ENCODE measurements around the gene HSP90AB1. TPM values are rescaled to one million over a fixed set of nuclear protein-coding genes. Genes with fewer than 3 reads are reported as not detected.

Gene HSP90AB1
- polyA plus RNA-seq, 3 donors = 119 to 242 (median 145) TPM

DNA sequence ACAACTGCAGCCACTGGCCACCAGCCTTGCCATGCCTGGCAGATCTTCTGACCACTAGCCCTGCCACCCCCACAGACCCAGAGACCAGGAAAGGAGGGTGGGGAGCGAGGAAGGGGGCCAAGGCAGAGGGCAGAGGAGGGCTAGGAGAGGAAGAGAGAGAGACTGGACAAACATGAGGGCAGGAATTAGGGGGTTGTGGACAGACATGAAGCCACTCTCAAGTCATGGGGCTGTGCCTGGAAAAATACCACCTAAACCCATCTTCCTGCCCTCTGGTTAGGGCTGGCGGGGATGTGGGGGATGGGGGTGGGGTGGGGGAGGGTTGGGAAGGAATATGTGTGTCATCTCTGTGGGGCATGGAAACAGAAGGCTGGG, 25.0 kb upstream of the HSP90AB1 start:
- peak overlapping the region in 2 of 7 donors; percentile 72 to 94 for H3K27ac Mint-ChIP-seq
- Histone ChIP-seq H3K27me3 (ENCODE audit: control insufficient read depth in 2 of 2, insufficient read depth in 2 of 2, low read length in 2 of 2) (peaks cover 0 to 7% of the 10 kb centered on the region in 2 donors), H3K4me1 (ENCODE audit: control insufficient read depth in 1 of 2, insufficient read depth in 2 of 2, low read length in 2 of 2) (peaks cover 80 to 86% of the 10 kb centered on the region in 2 donors), H3K27ac (ENCODE audit: low read depth in 1 of 2, low read length in 2 of 2) (no peak overlapping the region), H3K9me3 (replicated peaks in 1 of 2; ENCODE audit: control insufficient read depth in 1 of 2, insufficient read depth in 1 of 2, low read length in 2 of 2) (no peaks in the 10 kb centered on the region), H3K9ac (ENCODE audit: insufficient read depth, low read length, poor library complexity, severe bottlenecking) (no peak overlapping the region), H3K4me3 (replicated peaks in 1 of 3; ENCODE audit: low read depth in 2 of 3, low read length in 3 of 3) (no peak overlapping the region), H4K20me1 (ENCODE audit: insufficient read depth, low read length) (peaks cover 11% of the 10 kb centered on the region), H2AFZ (ENCODE audit: insufficient read depth, low read depth, low read length, poor library complexity, severe bottlenecking) (no peak overlapping the region), H3K79me2 (ENCODE audit: insufficient read depth, low read length) (peaks cover 24% of the 10 kb centered on the region), H3K36me3 (replicated peaks in 1 of 2; ENCODE audit: control insufficient read depth in 1 of 2, insufficient read depth in 2 of 2, low read length in 2 of 2) (no peaks in the 10 kb centered on the region), H3K4me2 (replicated peaks; ENCODE audit: extremely low read depth, low read length, poor library complexity, severe bottlenecking) (peak overlapping the region; percentile 12)
- peaks cover 5 to 17% (median 7%) of the 10 kb centered on the region in 3 donors for H3K27me3 Mint-ChIP-seq (ENCODE audit: low read depth in 3 of 3)
- peaks cover 77% of the 10 kb centered on the region for H3K4me1 Mint-ChIP-seq
- 40% methylated on average over 1 of the region's 2 CpGs for WGBS (ENCODE audit: insufficient coverage)
- intact Hi-C loops (cut with micrococcal nuclease) = loop anchor here (2.0 to 5.0 kb wide), 3 partner anchors 15 to 95 kb away; partner anchors contain the start of genes SLC35B2 (in 2 of the 2), MRPL14 (in 1 of the 2) and TMEM63B (in 1 of the 2)
- TF ChIP-seq, protein P1, sequence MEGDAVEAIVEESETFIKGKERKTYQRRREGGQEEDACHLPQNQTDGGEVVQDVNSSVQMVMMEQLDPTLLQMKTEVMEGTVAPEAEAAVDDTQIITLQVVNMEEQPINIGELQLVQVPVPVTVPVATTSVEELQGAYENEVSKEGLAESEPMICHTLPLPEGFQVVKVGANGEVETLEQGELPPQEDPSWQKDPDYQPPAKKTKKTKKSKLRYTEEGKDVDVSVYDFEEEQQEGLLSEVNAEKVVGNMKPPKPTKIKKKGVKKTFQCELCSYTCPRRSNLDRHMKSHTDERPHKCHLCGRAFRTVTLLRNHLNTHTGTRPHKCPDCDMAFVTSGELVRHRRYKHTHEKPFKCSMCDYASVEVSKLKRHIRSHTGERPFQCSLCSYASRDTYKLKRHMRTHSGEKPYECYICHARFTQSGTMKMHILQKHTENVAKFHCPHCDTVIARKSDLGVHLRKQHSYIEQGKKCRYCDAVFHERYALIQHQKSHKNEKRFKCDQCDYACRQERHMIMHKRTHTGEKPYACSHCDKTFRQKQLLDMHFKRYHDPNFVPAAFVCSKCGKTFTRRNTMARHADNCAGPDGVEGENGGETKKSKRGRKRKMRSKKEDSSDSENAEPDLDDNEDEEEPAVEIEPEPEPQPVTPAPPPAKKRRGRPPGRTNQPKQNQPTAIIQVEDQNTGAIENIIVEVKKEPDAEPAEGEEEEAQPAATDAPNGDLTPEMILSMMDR (IDR thresholded peaks at IDR 0.05) = no peak
- H3K9me3 Mint-ChIP-seq = peaks cover 0 to 2% (median 0%) of the 10 kb centered on the region in 7 donors
- no peak for DNase-seq
- H3K36me3 Mint-ChIP-seq = peaks cover 0 to 6% of the 10 kb centered on the region in 2 donors
- H3K4me3 Mint-ChIP-seq = peak overlapping the region in 1 of 2 donors; percentile 55

DNA sequence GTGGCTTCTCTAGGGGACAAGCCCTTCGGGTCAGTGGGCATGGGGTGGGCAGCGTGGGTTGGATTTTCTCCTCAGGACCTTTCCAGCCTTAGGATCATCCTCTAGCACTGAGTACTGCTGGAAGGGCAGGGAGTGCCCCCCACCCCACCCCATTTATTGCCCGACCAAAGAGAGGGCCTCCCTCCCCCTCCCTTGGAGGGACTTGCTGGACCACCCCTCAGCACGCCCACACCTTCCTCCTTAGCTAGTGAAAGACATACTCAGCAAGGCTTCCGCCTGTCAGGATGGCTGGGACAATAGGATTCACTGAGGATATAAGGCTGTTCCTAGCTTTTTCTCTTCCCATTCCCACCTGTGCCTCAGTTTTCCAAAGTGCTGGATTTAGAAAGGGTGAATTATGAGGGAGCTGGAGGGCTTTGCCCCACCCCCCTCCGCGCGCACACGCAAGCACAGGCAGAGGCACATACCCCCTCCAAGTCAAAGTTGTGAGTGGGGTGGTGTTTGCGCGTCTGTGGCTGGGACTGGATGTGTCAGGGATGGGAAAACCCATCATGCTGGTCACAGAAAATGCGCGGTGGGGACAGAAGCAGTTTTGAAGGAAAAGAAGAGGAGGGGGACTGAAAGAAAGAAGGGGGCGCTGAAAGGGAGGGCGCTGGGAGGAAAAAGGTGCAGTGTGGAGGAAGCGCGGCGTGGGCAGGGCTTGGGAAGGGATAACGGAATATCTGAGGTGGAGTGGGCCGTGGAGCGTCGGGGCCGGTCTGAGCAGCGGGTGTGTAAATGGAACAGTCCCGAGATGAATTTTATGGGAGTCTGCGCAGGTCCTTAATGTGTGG, 24.2 kb upstream of the HSP90AB1 start:
- H3K27me3 Mint-ChIP-seq (ENCODE audit: low read depth in 3 of 3) = peaks cover 5 to 17% (median 7%) of the 10 kb centered on the region in 3 donors
- peak overlapping the region in 5 of 7 donors; percentile 3 to 76 (median 54) for H3K27ac Mint-ChIP-seq
- H3K4me1 ChIP-seq (ENCODE audit: control insufficient read depth in 1 of 2, insufficient read depth in 2 of 2, low read length in 2 of 2) = peaks cover 72 to 79% of the 10 kb centered on the region in 2 donors
- 7% methylated on average over 17 of the region's 26 CpGs for WGBS (ENCODE audit: insufficient coverage)
- H3K4me2 ChIP-seq (replicated peaks; ENCODE audit: extremely low read depth, low read length, poor library complexity, severe bottlenecking) = peak overlapping the region; percentile 89
- intact Hi-C loops (cut with micrococcal nuclease) = loop anchor here (5.0 kb wide), 2 partner anchors 35 to 95 kb away; partner anchors contain the start of genes SLC35B2 (in 2 of the 2), MRPL14 (in 1 of the 2) and TMEM63B (in 1 of the 2)
- H3K9ac ChIP-seq (ENCODE audit: insufficient read depth, low read length, poor library complexity, severe bottlenecking) = peak overlapping the region; percentile 46
- no peaks in the 10 kb centered on the region for H3K36me3 ChIP-seq (replicated peaks in 1 of 2; ENCODE audit: control insufficient read depth in 1 of 2, insufficient read depth in 2 of 2, low read length in 2 of 2)
- H3K36me3 Mint-ChIP-seq = peaks cover 0 to 6% of the 10 kb centered on the region in 2 donors
- peak in 1 of 3 donors; percentile 39 for DNase-seq
- peak overlapping the region; percentile 27 to 73 (median 36) for H3K4me3 ChIP-seq (replicated peaks in 1 of 3; ENCODE audit: low read depth in 2 of 3, low read length in 3 of 3)
- peaks cover 11% of the 10 kb centered on the region for H4K20me1 ChIP-seq (ENCODE audit: insufficient read depth, low read length)
- peaks cover 73% of the 10 kb centered on the region for H3K4me1 Mint-ChIP-seq
- TF ChIP-seq, protein P1 (IDR thresholded peaks at IDR 0.05) = no peak
- H2AFZ ChIP-seq (ENCODE audit: insufficient read depth, low read depth, low read length, poor library complexity, severe bottlenecking) = peak overlapping the region; percentile 56
- H3K79me2 ChIP-seq (ENCODE audit: insufficient read depth, low read length) = peaks cover 24% of the 10 kb centered on the region
- peaks cover 0 to 7% of the 10 kb centered on the region in 2 donors for H3K27me3 ChIP-seq (ENCODE audit: control insufficient read depth in 2 of 2, insufficient read depth in 2 of 2, low read length in 2 of 2)
- H3K9me3 ChIP-seq (replicated peaks in 1 of 2; ENCODE audit: control insufficient read depth in 1 of 2, insufficient read depth in 1 of 2, low read length in 2 of 2) = no peaks in the 10 kb centered on the region
- peaks cover 0 to 2% (median 0%) of the 10 kb centered on the region in 7 donors for H3K9me3 Mint-ChIP-seq
- H3K4me3 Mint-ChIP-seq = peak overlapping the region; percentile 73 to 88
- no peak overlapping the region for H3K27ac ChIP-seq (ENCODE audit: low read depth in 1 of 2, low read length in 2 of 2)

Measured in CD14-positive monocyte (primary cell).